HEK293T (cell line): ENCODE results near the gene AKT3.

ENCODE experiments used
- CTCF ChIA-PET: fragments of 350-600 bp; formaldehyde crosslinking; extraction: SDS; loops from one replicate; lab custom pipeline; 2021; ENCODE audit warnings: antibody characterized with exemption, inconsistent platforms; lab: Yijun Ruan, JAX
- POLR2A ChIA-PET: fragments of 350-600 bp; formaldehyde crosslinking; extraction: SDS; loops from one replicate; lab custom pipeline; 2020; ENCODE audit warnings: antibody characterized with exemption, inconsistent platforms; lab: Yijun Ruan, JAX
- DNase-seq: peaks from one replicate; pipeline ENCODE4 v3.0.0; 2012; ENCODE audit warnings: mixed read lengths; ENCODE audit errors: extremely low spot score
- ARNT ChIP-seq: fragments of 450-650 bp; IDR thresholded peaks from 2 replicates; pipeline ENCODE4 v1.6.1; 2017; ENCODE audit warnings: mild to moderate bottlenecking
- BHLHE40 ChIP-seq: fragments of 450-650 bp; IDR thresholded peaks from 2 replicates; pipeline ENCODE4 v1.6.1; 2016; ENCODE audit warnings: mild to moderate bottlenecking, moderate library complexity, borderline replicate concordance
- CTBP1 ChIP-seq: fragments of 450-650 bp; IDR thresholded peaks from 2 replicates; pipeline ENCODE4 v1.6.1; 2016; ENCODE audit warnings: borderline replicate concordance
- ELF4 ChIP-seq: fragments of 450-650 bp; IDR thresholded peaks from 2 replicates; pipeline ENCODE4 v1.6.1; 2017; ENCODE audit warnings: antibody characterized with exemption
- FOXA1 ChIP-seq: fragments of 450-650 bp; IDR thresholded peaks from 2 replicates; pipeline ENCODE4 v1.6.1; 2016; ENCODE audit warnings: mild to moderate bottlenecking
- FOXK2 ChIP-seq: fragments of 450-650 bp; IDR thresholded peaks from 2 replicates; pipeline ENCODE4 v1.6.1; 2016; ENCODE audit warnings: mild to moderate bottlenecking
- FOXM1 ChIP-seq: fragments of 450-650 bp; IDR thresholded peaks from 2 replicates; pipeline ENCODE4 v1.6.1; 2017; ENCODE audit warnings: mild to moderate bottlenecking, borderline replicate concordance
- HDGF ChIP-seq: fragments of 450-650 bp; IDR thresholded peaks from 2 replicates; pipeline ENCODE4 v1.6.1; 2017; ENCODE audit warnings: antibody characterized with exemption, borderline replicate concordance
- L3MBTL2 ChIP-seq: fragments of 450-650 bp; conservative IDR thresholded peaks from 2 replicates; pipeline ENCODE4 v1.6.1; 2016; ENCODE audit warnings: mild to moderate bottlenecking
- LEF1 ChIP-seq: fragments of 450-650 bp; IDR thresholded peaks from 2 replicates; pipeline ENCODE4 v1.6.1; 2017; ENCODE audit warnings: mild to moderate bottlenecking, borderline replicate concordance
- NFRKB ChIP-seq: fragments of 450-650 bp; IDR thresholded peaks from 2 replicates; pipeline ENCODE4 v1.6.1; 2016; ENCODE audit warnings: mild to moderate bottlenecking, moderate library complexity
- PKNOX1 ChIP-seq: fragments of 450-650 bp; IDR thresholded peaks from 2 replicates; pipeline ENCODE4 v1.6.1; 2016
- SP1 ChIP-seq: fragments of 450-650 bp; IDR thresholded peaks from 2 replicates; pipeline ENCODE4 v1.6.1; 2017
- SUZ12 ChIP-seq: fragments of 450-650 bp; IDR thresholded peaks from 2 replicates; pipeline ENCODE4 v1.6.1; 2016; ENCODE audit warnings: mild to moderate bottlenecking
- TARDBP ChIP-seq: fragments of 450-650 bp; IDR thresholded peaks from 2 replicates; pipeline ENCODE4 v1.6.1; 2016
- ZNF384 ChIP-seq: fragments of 450-650 bp; IDR thresholded peaks from 2 replicates; pipeline ENCODE4 v1.6.1; 2016

AKT3 gene

GRCh38 chr1:243473227-243474135 lies 376.6 kb downstream of the AKT3 start:
- no peak for TF ChIP-seq L3MBTL2
- no peak for TF ChIP-seq LEF1
- TF ChIP-seq FOXM1, result no peak
- TF ChIP-seq HDGF, result no peak
- no peak for TF ChIP-seq SP1
- TF ChIP-seq TARDBP, result no peak
- TF ChIP-seq ZNF384, result no peak
- no peak for TF ChIP-seq BHLHE40
- TF ChIP-seq SUZ12, result no peak
- TF ChIP-seq CTBP1, result no peak
- no peak for TF ChIP-seq FOXA1
- TF ChIP-seq FOXK2, result no peak
- no peak for TF ChIP-seq PKNOX1
- no peak for TF ChIP-seq NFRKB
- no peak for TF ChIP-seq ELF4
- TF ChIP-seq ARNT, result no peak
- ChIA-PET POLR2A (no interaction called here), CTCF (no interaction called here)
- no peak for DNase-seq

- TF ChIP-seq LEF1 (no peak), SUZ12 (no peak), ELF4 (no peak), CTBP1 (no peak), ZNF384 (no peak), FOXK2 (no peak), FOXM1 (no peak), BHLHE40 (no peak), NFRKB (no peak)
- ChIA-PET CTCF (no interaction called here), POLR2A (no interaction called here)
- no peak for DNase-seq
Observed at GRCh38 chr1:243471754-243472745, 378.0 kb downstream of the AKT3 start.

GRCh38 chr1:243471026-243471685 lies 378.9 kb downstream of the AKT3 start:
- no peak for DNase-seq
- TF ChIP-seq FOXK2, result no peak
- TF ChIP-seq ZNF384, result no peak
- no peak for TF ChIP-seq FOXM1
- TF ChIP-seq ELF4, result no peak
- TF ChIP-seq PKNOX1, result no peak
- no peak for TF ChIP-seq NFRKB
- TF ChIP-seq ARNT, result no peak
- POLR2A ChIA-PET, result no interaction called here
- CTCF ChIA-PET, result interaction anchor here (0.6 kb wide), 1 partner anchor 752 kb away, joined by 6 read pairs; no protein-coding TSS in a partner anchor

GRCh38 chr1:243470502-243470901 lies 379.5 kb downstream of the AKT3 start:
- CTCF ChIA-PET, result interaction anchor here (0.6 kb wide), 1 partner anchor 753 kb away, joined by 6 read pairs; no protein-coding TSS in a partner anchor
- POLR2A ChIA-PET, result no interaction called here
- DNase-seq, result no peak
- TF ChIP-seq CTBP1, result no peak
- TF ChIP-seq L3MBTL2, result no peak
- TF ChIP-seq NFRKB, result no peak
- TF ChIP-seq LEF1, result no peak
- TF ChIP-seq ARNT, result no peak
- TF ChIP-seq FOXK2, result no peak
- TF ChIP-seq ELF4, result no peak
- TF ChIP-seq ZNF384, result no peak
- TF ChIP-seq FOXA1, result no peak
- TF ChIP-seq SP1, result no peak
- TF ChIP-seq HDGF, result no peak
- TF ChIP-seq PKNOX1, result no peak
- TF ChIP-seq BHLHE40, result no peak
- TF ChIP-seq TARDBP, result no peak
- TF ChIP-seq SUZ12, result no peak
- no peak for TF ChIP-seq FOXM1

- no peak for DNase-seq
- POLR2A ChIA-PET, result no interaction called here
- CTCF ChIA-PET, result no interaction called here
- TF ChIP-seq PKNOX1, result no peak
- TF ChIP-seq NFRKB, result no peak
- TF ChIP-seq L3MBTL2, result no peak
- TF ChIP-seq FOXA1, result no peak
Observed at GRCh38 chr1:243469497-243469896, 380.5 kb downstream of the AKT3 start.
